GM19452 (cell line): ENCODE measurements around the gene BRCA1.
"Not testable (repeated sequence)": the region's sequence is repeated elsewhere in the genome, so short reads cannot be mapped to it uniquely, and the experiment has no call there.

ENCODE experiments used
- ATAC-seq: cut with Tn5 transposase; IDR thresholded peaks from one replicate; pipeline ENCODE4 v1.9.1; 2021; ENCODE audit not compliant: unreplicated experiment

Gene BRCA1

GRCh38 chr17:43070257-43070656 is 54.9 kb downstream of the BRCA1 start:
- no peak for ATAC-seq

GRCh38 chr17:43069368-43069898 is 55.7 kb downstream of the BRCA1 start:
- no peak for ATAC-seq

GRCh38 chr17:43068570-43069367 is 56.4 kb downstream of the BRCA1 start:
- no peak for ATAC-seq

- no peak for ATAC-seq
Observed at GRCh38 chr17:43062984-43063638, 62.1 kb downstream of the BRCA1 start.

GRCh38 chr17:43056051-43056450 is 69.1 kb downstream of the BRCA1 start:
- ATAC-seq: no peak

- ATAC-seq: not testable (repeated sequence)
Observed at GRCh38 chr17:43053008-43053407, 72.2 kb downstream of the BRCA1 start.

- ATAC-seq: no peak
Observed at GRCh38 chr17:43051969-43052368, 73.2 kb downstream of the BRCA1 start.

- no peak for ATAC-seq
Observed at GRCh38 chr17:43044024-43044423, 81.1 kb downstream of the BRCA1 start.

- no peak for ATAC-seq
Observed at GRCh38 chr17:43043307-43043706, 81.9 kb downstream of the BRCA1 start.

- ATAC-seq: no peak
Observed at GRCh38 chr17:43042025-43042628, 83.0 kb downstream of the BRCA1 start.

GRCh38 chr17:43040655-43041054 is 84.5 kb downstream of the BRCA1 start:
- no peak for ATAC-seq

- no peak for ATAC-seq
Observed at GRCh38 chr17:43039646-43040045, 85.5 kb downstream of the BRCA1 start.

- ATAC-seq: no peak
Observed at GRCh38 chr17:43034894-43035293, 90.3 kb downstream of the BRCA1 start.

GRCh38 chr17:43033948-43034881 is 90.9 kb downstream of the BRCA1 start:
- no peak for ATAC-seq

- ATAC-seq: no peak
Observed at GRCh38 chr17:43031666-43032065, 93.5 kb downstream of the BRCA1 start.

- no peak for ATAC-seq
Observed at GRCh38 chr17:43030137-43030767, 94.9 kb downstream of the BRCA1 start.

- no peak for ATAC-seq
Observed at GRCh38 chr17:43028221-43028861, 96.8 kb downstream of the BRCA1 start.

GRCh38 chr17:43027091-43028032 is 97.8 kb downstream of the BRCA1 start:
- ATAC-seq: no peak

- ATAC-seq: no peak
Observed at GRCh38 chr17:43026595-43026994, 98.6 kb downstream of the BRCA1 start.
